ENCODE results near the gene EEF2K. TPM values are rescaled to one million over a fixed set of nuclear protein-coding genes. Genes with fewer than 3 reads are reported as not detected.
"Not testable (repeated sequence)": the region's sequence is repeated elsewhere in the genome, so short reads cannot be mapped to it uniquely, and the experiment has no call there.

The EEF2K gene
- polyA plus RNA-seq, 1 donor, result 18.7 TPM

GRCh38 chr16:22196559-22197168, 9.4 kb upstream of the EEF2K start:
- WGBS (ENCODE audit: insufficient coverage, low lambda C conversion rate), result 25% methylated on average over 1 of the region's 20 CpGs

GRCh38 chr16:22198547-22199293, 7.4 kb upstream of the EEF2K start:
- Histone ChIP-seq H3K9me3 (ENCODE audit: control insufficient read depth, low read depth, low read length) (no peaks in the 10 kb centered on the region), H3K27me3 (ENCODE audit: control insufficient read depth, insufficient read depth, low read length) (no peaks in the 10 kb centered on the region), H3K36me3 (ENCODE audit: control insufficient read depth, insufficient read depth, low read length) (no peaks in the 10 kb centered on the region), H3K27ac (ENCODE audit: low read length) (no peak overlapping the region), H3K4me1 (ENCODE audit: control insufficient read depth, insufficient read depth, low read length) (no peaks in the 10 kb centered on the region), H3K4me3 (ENCODE audit: low read length) (no peak overlapping the region)
- no peak for DNase-seq
- WGBS (ENCODE audit: insufficient coverage, low lambda C conversion rate), result 80% methylated on average over 1 of the region's 7 CpGs

More at GRCh38 chr16:22196559-22197168, 9.4 kb upstream of the EEF2K start:
- H3K4me1 ChIP-seq (ENCODE audit: control insufficient read depth, insufficient read depth, low read length); DNase-seq; H3K36me3 ChIP-seq (ENCODE audit: control insufficient read depth, insufficient read depth, low read length); H3K27ac ChIP-seq (ENCODE audit: low read length); H3K27me3 ChIP-seq (ENCODE audit: control insufficient read depth, insufficient read depth, low read length); H3K9me3 ChIP-seq (ENCODE audit: control insufficient read depth, low read depth, low read length): not testable (repeated sequence)
- peak overlapping the region; percentile 51 for H3K4me3 ChIP-seq (ENCODE audit: low read length)

DNA sequence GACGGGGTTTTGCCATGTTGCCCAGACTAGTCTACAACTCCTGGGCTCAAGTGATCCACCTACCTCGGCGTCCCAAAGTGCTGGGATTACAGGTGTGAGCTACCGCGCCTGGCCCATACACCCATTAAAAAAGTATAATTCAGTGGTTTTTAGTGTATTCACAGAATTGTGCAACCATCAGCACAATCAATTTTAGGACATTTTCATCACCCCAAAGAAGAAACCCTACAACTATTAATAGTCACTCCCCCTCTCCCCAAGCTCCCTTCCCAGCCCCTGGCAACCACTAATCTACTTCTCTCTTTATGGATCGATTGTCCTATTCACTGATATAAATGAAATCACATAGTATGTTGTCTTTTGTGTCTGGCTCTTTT, 3.8 kb upstream of the EEF2K start:
- Histone ChIP-seq H3K4me1 (ENCODE audit: control insufficient read depth, insufficient read depth, low read length) (peaks cover 4% of the 10 kb centered on the region), H3K27me3 (ENCODE audit: control insufficient read depth, insufficient read depth, low read length) (no peaks in the 10 kb centered on the region), H3K27ac (ENCODE audit: low read length) (no peak overlapping the region), H3K9me3 (ENCODE audit: control insufficient read depth, low read depth, low read length) (no peaks in the 10 kb centered on the region), H3K4me3 (ENCODE audit: low read length) (no peak overlapping the region), H3K36me3 (ENCODE audit: control insufficient read depth, insufficient read depth, low read length) (no peaks in the 10 kb centered on the region)
- WGBS (ENCODE audit: insufficient coverage, low lambda C conversion rate), result no CpG with 5 or more reads among the region's 6 CpGs
- DNase-seq, result no peak

GRCh38 chr16:22203091-22203490, 3.0 kb upstream of the EEF2K start:
- H3K4me1 ChIP-seq (ENCODE audit: control insufficient read depth, insufficient read depth, low read length), result peaks cover 9% of the 10 kb centered on the region
- H3K36me3 ChIP-seq (ENCODE audit: control insufficient read depth, insufficient read depth, low read length), result no peaks in the 10 kb centered on the region
- no peaks in the 10 kb centered on the region for H3K9me3 ChIP-seq (ENCODE audit: control insufficient read depth, low read depth, low read length)
- 86% methylated on average over 1 of the region's 5 CpGs for WGBS (ENCODE audit: insufficient coverage, low lambda C conversion rate)
- H3K27me3 ChIP-seq (ENCODE audit: control insufficient read depth, insufficient read depth, low read length), result no peaks in the 10 kb centered on the region
- no peak for DNase-seq
- H3K4me3 ChIP-seq (ENCODE audit: low read length), result no peak overlapping the region
- no peak overlapping the region for H3K27ac ChIP-seq (ENCODE audit: low read length)

GRCh38 chr16:22204091-22204655, 1.9 kb upstream of the EEF2K start:
- 92% methylated on average over 2 of the region's 2 CpGs for WGBS (ENCODE audit: insufficient coverage, low lambda C conversion rate)
- no peak overlapping the region for H3K27ac ChIP-seq (ENCODE audit: low read length)
- no peak overlapping the region for H3K4me3 ChIP-seq (ENCODE audit: low read length)
- no peaks in the 10 kb centered on the region for H3K27me3 ChIP-seq (ENCODE audit: control insufficient read depth, insufficient read depth, low read length)
- DNase-seq, result no peak
- no peaks in the 10 kb centered on the region for H3K9me3 ChIP-seq (ENCODE audit: control insufficient read depth, low read depth, low read length)
- no peaks in the 10 kb centered on the region for H3K36me3 ChIP-seq (ENCODE audit: control insufficient read depth, insufficient read depth, low read length)
- H3K4me1 ChIP-seq (ENCODE audit: control insufficient read depth, insufficient read depth, low read length), result peaks cover 9% of the 10 kb centered on the region

GRCh38 chr16:22205577-22206012, 483 bp upstream of the EEF2K start:
- peak overlapping the region; percentile 89 for H3K27ac ChIP-seq (ENCODE audit: low read length)
- H3K9me3 ChIP-seq (ENCODE audit: control insufficient read depth, low read depth, low read length), result no peaks in the 10 kb centered on the region
- WGBS (ENCODE audit: insufficient coverage, low lambda C conversion rate), result 44% methylated on average over 5 of the region's 11 CpGs
- H3K36me3 ChIP-seq (ENCODE audit: control insufficient read depth, insufficient read depth, low read length), result peaks cover 9% of the 10 kb centered on the region
- H3K4me1 ChIP-seq (ENCODE audit: control insufficient read depth, insufficient read depth, low read length), result peaks cover 9% of the 10 kb centered on the region
- H3K27me3 ChIP-seq (ENCODE audit: control insufficient read depth, insufficient read depth, low read length), result no peaks in the 10 kb centered on the region
- H3K4me3 ChIP-seq (ENCODE audit: low read length), result peak overlapping the region; percentile 67
- DNase-seq, result no peak

DNA sequence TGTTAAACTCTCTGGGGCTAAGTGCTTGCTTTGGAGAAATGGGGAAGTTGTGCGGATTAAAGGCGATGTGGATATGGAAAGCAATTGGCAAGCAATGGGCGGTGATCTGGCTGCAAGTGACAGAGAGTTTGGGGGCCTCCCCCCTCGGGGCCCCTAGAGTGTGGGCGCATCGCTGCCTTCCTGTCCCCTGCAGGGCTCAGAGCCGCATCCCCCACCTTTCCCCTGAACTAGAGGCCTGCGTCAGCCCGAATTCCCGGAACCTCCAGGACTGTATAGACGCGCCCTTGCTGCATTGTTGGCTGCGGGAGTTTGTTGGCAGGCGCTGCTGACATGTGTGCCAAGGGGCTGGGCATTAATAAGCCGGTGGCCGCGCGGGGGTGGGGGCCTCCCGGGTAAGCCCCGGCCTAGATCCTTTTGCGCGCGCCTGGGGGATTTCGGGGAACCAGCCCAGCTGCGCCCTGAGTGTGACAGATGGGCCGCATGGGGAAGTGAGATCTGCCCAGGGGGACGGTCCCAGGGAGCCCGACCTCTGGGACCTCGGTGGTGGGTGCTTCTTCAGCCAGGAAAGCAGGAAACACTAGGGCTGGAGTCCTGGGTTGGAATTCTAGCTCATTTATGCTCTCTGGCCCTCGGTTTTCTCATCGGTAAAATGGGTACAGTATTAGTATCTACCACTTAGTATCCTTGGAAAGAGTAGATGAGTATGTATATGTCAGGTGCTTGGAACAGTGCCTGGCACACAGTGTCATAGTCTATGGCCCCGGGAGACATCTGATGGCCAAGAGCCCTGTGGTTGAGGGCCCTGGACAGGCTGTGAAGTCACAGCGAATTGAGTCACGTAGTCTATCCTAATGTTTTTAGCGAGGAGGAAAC, 1.0 kb downstream of the EEF2K start:
- H3K27ac ChIP-seq (ENCODE audit: low read length), result peak overlapping the region; percentile 79
- peak; percentile 51 to 73 for DNase-seq
- 60% methylated on average over 1 of the region's 35 CpGs for WGBS (ENCODE audit: insufficient coverage, low lambda C conversion rate)
- no peaks in the 10 kb centered on the region for H3K9me3 ChIP-seq (ENCODE audit: control insufficient read depth, low read depth, low read length)
- H3K27me3 ChIP-seq (ENCODE audit: control insufficient read depth, insufficient read depth, low read length), result no peaks in the 10 kb centered on the region
- H3K36me3 ChIP-seq (ENCODE audit: control insufficient read depth, insufficient read depth, low read length), result peaks cover 11% of the 10 kb centered on the region
- H3K4me3 ChIP-seq (ENCODE audit: low read length), result peak overlapping the region; percentile 67
- H3K4me1 ChIP-seq (ENCODE audit: control insufficient read depth, insufficient read depth, low read length), result peaks cover 9% of the 10 kb centered on the region

DNA sequence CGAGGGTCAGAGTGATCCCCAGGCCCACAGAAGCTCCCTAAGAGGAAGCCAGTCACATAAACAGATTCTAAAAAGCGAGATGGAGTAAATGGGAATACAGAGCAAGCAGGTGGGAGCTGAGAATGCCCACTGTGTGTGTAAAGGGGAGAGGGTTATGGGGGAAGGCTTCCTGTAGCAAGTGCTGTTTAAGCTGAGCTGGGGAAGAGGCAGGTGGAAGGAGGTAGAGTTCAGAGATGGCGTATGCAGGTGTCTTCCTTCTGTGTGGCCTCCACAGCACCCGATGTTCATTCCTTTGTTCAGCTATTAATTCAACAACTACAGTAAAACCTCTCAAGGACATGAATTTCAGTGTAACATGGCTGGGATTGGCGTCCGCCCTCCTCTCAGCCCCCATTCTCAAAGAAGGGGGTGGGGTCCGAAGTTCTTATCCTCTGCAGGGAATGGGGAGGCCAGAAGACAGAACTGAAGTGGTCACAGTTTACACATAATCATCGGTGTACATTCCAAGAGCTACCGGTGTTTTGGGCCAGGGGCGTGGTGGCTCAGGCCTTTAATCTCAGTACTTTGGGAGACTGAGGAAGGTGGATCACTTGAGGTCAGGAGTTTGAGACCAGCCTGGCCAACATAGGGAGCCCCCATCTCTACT, 1.8 kb downstream of the EEF2K start:
- no peaks in the 10 kb centered on the region for H3K9me3 ChIP-seq (ENCODE audit: control insufficient read depth, low read depth, low read length)
- peak overlapping the region; percentile 67 for H3K4me3 ChIP-seq (ENCODE audit: low read length)
- peaks cover 9% of the 10 kb centered on the region for H3K4me1 ChIP-seq (ENCODE audit: control insufficient read depth, insufficient read depth, low read length)
- 48% methylated on average over 2 of the region's 10 CpGs for WGBS (ENCODE audit: insufficient coverage, low lambda C conversion rate)
- H3K27me3 ChIP-seq (ENCODE audit: control insufficient read depth, insufficient read depth, low read length), result no peaks in the 10 kb centered on the region
- no peak for DNase-seq
- H3K36me3 ChIP-seq (ENCODE audit: control insufficient read depth, insufficient read depth, low read length), result peaks cover 11% of the 10 kb centered on the region
- no peak overlapping the region for H3K27ac ChIP-seq (ENCODE audit: low read length)

DNA sequence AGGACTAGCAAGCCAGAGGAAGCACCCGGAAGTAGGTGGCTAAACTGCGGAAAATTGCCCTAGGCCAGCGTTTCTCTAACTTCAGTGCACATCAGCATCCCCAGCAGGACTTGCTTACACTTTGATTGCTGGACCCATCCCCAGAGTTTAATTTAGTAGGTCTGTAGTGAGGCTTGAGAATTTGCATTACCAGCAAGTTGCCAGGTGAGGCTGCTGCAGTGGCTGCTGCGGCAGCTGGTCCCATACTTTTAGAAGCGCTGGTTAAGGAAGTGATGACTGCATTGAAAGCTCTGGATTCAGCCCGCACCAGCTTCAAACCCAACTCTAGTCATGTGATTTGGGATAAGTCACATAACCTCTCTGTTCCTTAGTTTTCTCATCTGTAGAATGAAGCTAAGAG, 4.2 kb downstream of the EEF2K start:
- H3K27me3 ChIP-seq (ENCODE audit: control insufficient read depth, insufficient read depth, low read length), result no peaks in the 10 kb centered on the region
- H3K4me1 ChIP-seq (ENCODE audit: control insufficient read depth, insufficient read depth, low read length), result peaks cover 6% of the 10 kb centered on the region
- no peak overlapping the region for H3K4me3 ChIP-seq (ENCODE audit: low read length)
- H3K9me3 ChIP-seq (ENCODE audit: control insufficient read depth, low read depth, low read length), result no peaks in the 10 kb centered on the region
- no peak overlapping the region for H3K27ac ChIP-seq (ENCODE audit: low read length)
- no CpG with 5 or more reads among the region's 6 CpGs for WGBS (ENCODE audit: insufficient coverage, low lambda C conversion rate)
- peaks cover 26% of the 10 kb centered on the region for H3K36me3 ChIP-seq (ENCODE audit: control insufficient read depth, insufficient read depth, low read length)
- no peak for DNase-seq

DNA sequence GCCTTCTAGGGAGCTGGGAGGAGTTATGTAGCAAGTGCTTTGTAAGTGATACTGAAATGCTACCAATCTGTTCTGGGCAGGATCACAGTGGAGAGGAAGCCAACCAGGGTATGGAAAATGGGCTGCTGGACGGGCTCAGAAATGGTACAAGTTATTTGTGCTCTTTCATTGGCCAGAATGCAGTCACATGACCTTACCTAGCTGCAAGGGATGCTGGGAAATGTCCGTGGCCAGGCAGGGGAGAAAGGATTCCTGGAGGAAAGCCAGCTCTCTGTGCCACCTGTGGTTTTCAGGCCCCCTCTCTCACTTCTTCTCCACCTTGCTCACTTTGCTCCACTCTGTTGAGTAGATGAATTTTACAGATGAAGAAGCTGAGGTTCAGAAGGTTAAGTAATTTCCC, 4.8 kb downstream of the EEF2K start:
- Histone ChIP-seq H3K36me3 (ENCODE audit: control insufficient read depth, insufficient read depth, low read length) (peaks cover 26% of the 10 kb centered on the region), H3K4me1 (ENCODE audit: control insufficient read depth, insufficient read depth, low read length) (peaks cover 6% of the 10 kb centered on the region), H3K4me3 (ENCODE audit: low read length) (no peak overlapping the region), H3K27me3 (ENCODE audit: control insufficient read depth, insufficient read depth, low read length) (no peaks in the 10 kb centered on the region), H3K9me3 (ENCODE audit: control insufficient read depth, low read depth, low read length) (no peaks in the 10 kb centered on the region), H3K27ac (ENCODE audit: low read length) (no peak overlapping the region)
- no peak for DNase-seq
- no CpG with 5 or more reads among the region's 2 CpGs for WGBS (ENCODE audit: insufficient coverage, low lambda C conversion rate)

All from large intestine (tissue), 3 donors.